Aorta (tissue), 5 donors: ENCODE data around the gene ZGPAT. TPM values are rescaled to one million over a fixed set of nuclear protein-coding genes. Genes with fewer than 3 reads are reported as not detected.

Experiments
- ATAC-seq: fragments of 200-7000 bp; cut with Tn5 transposase; one replicate; pipeline ENCODE4 v1.9.1; 2022; ENCODE audit warnings: moderate library complexity; ENCODE audit not compliant: low FRiP score
- DNase-seq, 2 donors: peaks; one replicate each; pipeline ENCODE4 v3.0.0-alpha.2; 2020
- H3K27ac ChIP-seq, 2 donors: one replicate each; pipeline ENCODE4 v1.5.1; 2013; ENCODE audit warnings: low read length in 2 of 2, mild to moderate bottlenecking in 2 of 2, moderate library complexity in 2 of 2, control low read depth in 1 of 2, inconsistent platforms in 1 of 2, low read depth in 1 of 2
- H3K27me3 ChIP-seq, 2 donors: one replicate each; pipeline ENCODE4 v1.6.1; 2013; ENCODE audit warnings: control low read depth in 1 of 2, low read length in 1 of 2, mild to moderate bottlenecking in 1 of 2, moderate library complexity in 1 of 2; ENCODE audit not compliant: insufficient read depth in 2 of 2, control insufficient read depth in 1 of 2
- H3K36me3 ChIP-seq, 2 donors: one replicate each; pipeline ENCODE4 v1.6.1; 2013; ENCODE audit warnings: control low read depth in 1 of 2, low read length in 1 of 2, mild to moderate bottlenecking in 1 of 2; ENCODE audit not compliant: insufficient read depth in 2 of 2, control insufficient read depth in 1 of 2
- H3K4me1 ChIP-seq, 2 donors: one replicate each; pipeline ENCODE4 v1.6.1; 2013; ENCODE audit warnings: low read length in 2 of 2, control low read depth in 1 of 2, mild to moderate bottlenecking in 1 of 2, moderate library complexity in 1 of 2; ENCODE audit not compliant: insufficient read depth in 2 of 2, control insufficient read depth in 1 of 2
- H3K4me3 ChIP-seq, 2 donors: one replicate each; pipeline ENCODE4 v1.5.1; 2013; ENCODE audit warnings: low read length in 2 of 2, control low read depth in 1 of 2, mild to moderate bottlenecking in 1 of 2
- H3K9me3 ChIP-seq: one replicate; pipeline ENCODE4 v1.6.1; 2013; ENCODE audit warnings: mild to moderate bottlenecking, low read length; ENCODE audit not compliant: control insufficient read depth
- WGBS, 2 donors: extraction: QIAGEN DNeasy Blood & Tissue Kit; methylation state at CpG; one replicate each; pipeline ENCODE4 v1.1.7; 2013; 5-methylcytosine and 5-hydroxymethylcytosine counted together
- intact Hi-C, 2 donors: fragments of 100-400 bp; cut with DNase I; formaldehyde crosslinking; loops; one replicate each; pipeline versions ENCODE4 v1.14.2 to v1.15.0; 2022
- polyA plus RNA-seq, 2 donors: library from polyadenylated mRNA; stranded (reverse); fragments of 200-250 nt; gene quantifications; one replicate each; pipeline ENCODE4 v1.2.3, GENCODE V29; 2013
- total RNA-seq, 2 donors: library from RNA; stranded (reverse); fragmentation: NEBNext Ultra II Directional; extraction: Animal tissue kit (Norgen Biotek cat#: 25700); gene quantifications; one replicate each; pipeline ENCODE4 v1.2.1, GENCODE V29; 2021
- donor health status: healthy with polysubstance abuse.
- donor health status: Bipolar disorder and iron deficiency.
- donor health status: DM: no; HTN: no; CAD: no.
- donor health status: DM: no; HTN: no; CAD: no.
- donor health status: DM: yes; HTN: yes; CAD: no.

The ZGPAT gene
- total and polyA plus RNA-seq, 4 donors: 20.8 to 49.5 (median 25.5) TPM

DNA sequence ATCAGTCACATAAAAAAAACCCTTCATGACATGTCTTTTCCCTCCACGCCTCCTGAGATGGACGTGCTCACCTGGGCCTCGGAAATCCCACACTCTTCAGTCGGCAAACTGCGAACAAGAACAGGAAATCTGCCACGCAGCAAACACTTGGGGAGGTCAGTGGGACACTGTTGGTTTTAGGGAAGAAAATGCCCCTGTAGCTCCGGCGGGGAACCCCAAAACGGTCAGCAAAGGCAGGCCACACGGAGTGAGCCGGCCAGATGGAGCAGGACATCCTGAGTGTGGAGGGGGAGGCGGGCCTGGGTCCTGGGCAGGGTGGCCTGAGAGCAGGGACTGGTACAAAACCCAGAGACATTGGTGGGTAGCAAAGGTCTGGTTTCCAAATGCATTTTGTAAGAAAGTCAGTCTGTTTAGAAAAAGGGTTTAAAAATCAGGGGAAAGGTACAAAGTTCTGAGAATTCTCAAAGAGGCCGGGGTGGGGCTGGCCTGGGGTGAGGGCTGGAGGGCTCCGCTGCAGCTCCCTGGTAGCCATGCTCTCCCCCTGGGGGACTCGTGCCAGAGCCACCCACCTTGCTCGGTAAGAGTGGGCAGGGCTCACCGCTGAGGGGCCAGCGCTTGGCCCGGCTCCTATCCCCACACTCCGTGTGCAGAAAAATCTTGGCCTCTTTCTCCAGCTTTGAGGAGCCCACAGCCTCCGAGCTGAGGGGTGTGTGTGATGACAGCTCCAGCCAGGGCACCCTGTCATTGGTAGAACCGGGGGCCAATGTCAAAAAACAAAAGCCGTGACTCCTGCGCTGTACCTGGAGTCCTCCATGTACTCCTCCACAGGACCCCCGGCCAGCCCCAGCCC lies 37.0 kb downstream of the ZGPAT start:
- 64% methylated on average over 25 of the region's 25 CpGs for WGBS, 2 donors
- intact Hi-C loops: no loop called here

GRCh38 chr20:63745424-63745805 lies 37.6 kb downstream of the ZGPAT start:
- Histone ChIP-seq H3K9me3 (no peaks in the 10 kb centered on the region), H3K36me3 (peaks cover 0 to 1% of the 10 kb centered on the region in 2 donors), H3K27me3 (no peaks in the 10 kb centered on the region), H3K4me1 (no peaks in the 10 kb centered on the region), H3K4me3 (no peak overlapping the region), H3K27ac (no peak overlapping the region)
- DNase-seq (peak in 1 of 2 donors; percentile 55), ATAC-seq (no peak)
- 51 to 54% methylated on average over 14 to 15 of the region's 15 CpGs for WGBS, 2 donors
- intact Hi-C loops: no loop called here

More for the DNA sequence above, 37.0 kb downstream of the ZGPAT start:
- H3K27me3 ChIP-seq: no peaks in the 10 kb centered on the region
- H3K4me3 ChIP-seq: no peak overlapping the region
- ATAC-seq (no peak), DNase-seq (peak in 1 of 2 donors; percentile 72)
- peaks cover 0 to 1% of the 10 kb centered on the region in 2 donors for H3K36me3 ChIP-seq
- no peaks in the 10 kb centered on the region for H3K4me1 ChIP-seq
- no peaks in the 10 kb centered on the region for H3K9me3 ChIP-seq
- H3K27ac ChIP-seq: no peak overlapping the region

DNA sequence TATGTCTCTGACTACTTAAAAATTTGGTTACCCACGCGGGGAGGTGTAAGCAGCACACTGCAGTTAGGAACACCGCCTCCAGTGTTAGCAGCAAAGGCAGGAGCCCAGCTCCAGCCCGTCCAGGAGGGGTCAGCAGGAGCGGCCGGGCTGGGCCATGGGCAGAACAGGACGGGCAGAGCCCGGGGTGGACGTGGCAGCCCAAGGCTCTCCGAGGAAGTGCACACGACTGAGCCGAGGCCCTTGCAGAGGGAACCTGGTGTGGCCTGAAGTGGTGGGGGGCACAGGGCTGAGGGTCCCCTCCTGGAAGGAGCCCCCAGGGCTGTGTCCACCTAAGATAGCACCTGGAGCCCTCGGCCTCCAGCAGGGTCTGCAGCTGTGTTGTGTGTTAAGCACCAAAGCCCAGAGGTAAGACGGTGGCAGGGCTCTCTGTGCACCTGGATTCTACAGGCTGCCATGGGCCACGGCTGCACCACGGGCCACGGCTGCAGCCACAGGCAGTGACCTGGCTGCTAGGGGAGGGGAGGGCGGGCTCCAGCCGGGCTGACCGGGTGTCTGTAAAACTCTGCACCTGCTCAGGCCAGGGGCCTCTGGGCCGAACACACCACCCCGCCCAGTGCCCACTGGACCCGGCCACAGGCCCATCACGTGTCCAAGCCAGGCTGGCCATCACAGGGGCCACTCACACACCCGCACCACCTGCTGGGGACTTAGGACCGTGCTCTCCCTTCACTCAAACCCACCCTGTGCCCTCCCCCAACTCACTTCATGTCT lies 38.3 kb downstream of the ZGPAT start:
- ATAC-seq (no peak), DNase-seq (peak in 1 of 2 donors; percentile 71)
- 77 to 78% methylated on average over 24 to 26 of the region's 26 CpGs for WGBS, 2 donors
- no peak overlapping the region for H3K4me3 ChIP-seq
- no peak overlapping the region for H3K27ac ChIP-seq
- no peaks in the 10 kb centered on the region for H3K9me3 ChIP-seq
- H3K4me1 ChIP-seq: no peaks in the 10 kb centered on the region
- intact Hi-C loops: no loop called here
- H3K36me3 ChIP-seq: peaks cover 0 to 1% of the 10 kb centered on the region in 2 donors
- H3K27me3 ChIP-seq: no peaks in the 10 kb centered on the region

GRCh38 chr20:63746751-63747315 lies 39.0 kb downstream of the ZGPAT start:
- intact Hi-C loops: no loop called here
- Histone ChIP-seq H3K27me3 (no peaks in the 10 kb centered on the region), H3K36me3 (peaks cover 0 to 1% of the 10 kb centered on the region in 2 donors), H3K4me1 (no peaks in the 10 kb centered on the region), H3K27ac (no peak overlapping the region), H3K4me3 (no peak overlapping the region), H3K9me3 (no peaks in the 10 kb centered on the region)
- no peak for ATAC-seq
- WGBS, 2 donors: 93% methylated on average over 45 to 47 of the region's 47 CpGs
- peak in 1 of 2 donors; percentile 70 for DNase-seq

GRCh38 chr20:63747622-63748069 lies 39.8 kb downstream of the ZGPAT start:
- Histone ChIP-seq H3K27me3 (no peaks in the 10 kb centered on the region), H3K4me3 (no peak overlapping the region), H3K9me3 (no peaks in the 10 kb centered on the region), H3K27ac (no peak overlapping the region), H3K4me1 (no peaks in the 10 kb centered on the region), H3K36me3 (peaks cover 0 to under 1% of the 10 kb centered on the region in 2 donors)
- 75 to 78% methylated on average over 11 to 13 of the region's 13 CpGs for WGBS, 2 donors
- peak in 1 of 2 donors; percentile 76 for DNase-seq
- intact Hi-C loops: no loop called here
- no peak for ATAC-seq

- WGBS, 2 donors: 78 to 81% methylated on average over 20 of the region's 20 CpGs
- H3K27ac ChIP-seq: no peak overlapping the region
- no peak overlapping the region for H3K4me3 ChIP-seq
- no peaks in the 10 kb centered on the region for H3K4me1 ChIP-seq
- intact Hi-C loops: no loop called here
- DNase-seq (peak in 1 of 2 donors; percentile 75), ATAC-seq (no peak)
- H3K9me3 ChIP-seq: no peaks in the 10 kb centered on the region
- no peaks in the 10 kb centered on the region for H3K27me3 ChIP-seq
- no peaks in the 10 kb centered on the region for H3K36me3 ChIP-seq
These were observed 40.5 kb downstream of the ZGPAT start for GRCh38 chr20:63748070-63748933.

DNA sequence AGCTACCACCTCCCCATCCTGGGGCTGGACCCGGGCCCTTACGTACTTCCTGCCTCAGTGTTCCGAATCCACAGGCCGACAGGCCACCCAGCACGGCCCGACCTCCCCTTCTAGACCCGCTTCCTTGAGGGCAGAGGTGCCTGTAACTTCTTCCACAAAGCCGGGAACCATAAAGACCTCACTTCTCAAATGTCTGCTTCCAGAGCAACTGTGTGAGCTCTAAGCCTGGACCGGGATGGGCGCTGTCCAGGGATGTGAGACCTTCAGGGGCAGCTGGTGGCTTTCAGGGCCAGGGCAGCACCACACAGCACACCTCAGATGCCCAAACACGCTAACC lies 41.1 kb downstream of the ZGPAT start:
- Histone ChIP-seq H3K36me3 (no peaks in the 10 kb centered on the region), H3K27ac (no peak overlapping the region), H3K4me1 (no peaks in the 10 kb centered on the region), H3K4me3 (no peak overlapping the region), H3K9me3 (no peaks in the 10 kb centered on the region), H3K27me3 (no peaks in the 10 kb centered on the region)
- intact Hi-C loops: no loop called here
- ATAC-seq (no peak), DNase-seq (peak in 1 of 2 donors; percentile 66)
- 92 to 95% methylated on average over 11 of the region's 11 CpGs for WGBS, 2 donors
